GM18907 (cell line): ENCODE measurements around the gene PDE6G.
A peak's percentile ranks its signal among the peaks of the same experiment; 100 is the strongest.
"Not testable (repeated sequence)": the region's sequence is repeated elsewhere in the genome, so short reads cannot be mapped to it uniquely, and the experiment has no call there.

Experiments
- ATAC-seq: cut with Tn5 transposase; IDR thresholded peaks from one replicate; pipeline ENCODE4 v1.9.1; 2021; ENCODE audit warnings: mild to moderate bottlenecking, moderate library complexity; ENCODE audit not compliant: unreplicated experiment

Gene PDE6G

GRCh38 chr17:81687770-81688541 lies 31.6 kb upstream of the PDE6G start:
- no peak for ATAC-seq

DNA sequence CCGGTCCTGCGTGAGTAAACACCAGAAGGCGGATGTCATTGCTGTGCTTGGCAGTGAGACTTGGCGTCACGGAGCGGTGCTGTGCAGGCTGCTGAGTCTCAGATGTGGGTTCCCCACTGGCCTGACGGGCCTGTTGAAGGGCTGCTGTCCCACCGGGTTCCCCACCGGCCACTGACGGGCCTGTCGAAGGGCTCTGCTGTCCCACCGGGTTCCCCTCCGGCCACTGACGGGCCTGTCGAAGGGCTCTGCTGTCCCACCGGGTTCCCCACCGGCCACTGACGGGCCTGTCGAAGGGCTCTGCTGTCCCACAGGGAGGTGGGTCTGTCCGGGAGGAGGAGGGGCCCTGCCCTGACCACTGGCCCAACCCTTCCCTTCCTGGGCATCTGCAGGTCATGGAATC lies 30.3 kb upstream of the PDE6G start:
- ATAC-seq, result no peak

DNA sequence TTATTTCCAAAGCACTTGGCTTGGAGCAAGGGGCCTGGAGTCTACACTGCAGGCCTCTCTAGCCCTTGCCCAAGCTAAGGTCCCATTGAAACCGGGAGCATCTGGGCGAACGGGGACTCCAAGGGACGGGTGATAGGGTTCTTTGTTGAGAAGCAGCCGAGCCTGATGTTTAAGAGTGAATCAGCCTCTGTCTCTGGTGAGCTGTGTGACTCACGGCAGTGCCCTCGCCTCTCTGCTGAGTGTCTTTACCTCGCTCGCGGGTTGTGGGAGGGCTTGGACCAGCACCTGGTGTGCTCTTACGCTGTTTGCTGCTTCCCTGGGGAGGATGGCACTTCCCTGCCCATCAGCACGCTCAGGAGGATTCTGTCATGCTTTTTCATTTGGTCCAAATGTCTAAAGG lies 28.8 kb upstream of the PDE6G start:
- ATAC-seq, result no peak

DNA sequence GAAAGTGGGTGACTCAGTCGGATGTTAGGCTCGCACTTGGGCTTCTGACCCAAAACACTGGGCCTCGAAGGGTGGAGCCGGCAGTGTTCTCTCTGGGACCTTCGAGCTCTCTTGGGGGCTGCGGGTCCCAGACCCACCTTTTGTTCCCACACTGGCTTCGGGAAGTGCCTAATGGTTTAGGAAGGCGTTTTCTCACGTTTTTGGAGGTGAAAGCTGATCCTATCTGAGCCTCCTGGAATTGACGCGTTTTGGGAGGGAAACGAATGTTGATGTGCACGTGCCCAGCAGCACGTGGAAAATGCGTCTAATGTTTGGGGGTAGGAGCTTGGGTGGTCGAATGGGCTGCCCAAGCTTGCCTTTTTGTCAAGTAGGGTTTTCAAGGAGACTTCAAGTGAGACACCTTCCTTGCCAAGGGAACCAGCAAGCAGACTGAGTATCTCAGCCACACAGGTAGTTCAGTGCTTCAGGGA lies 28.1 kb upstream of the PDE6G start:
- no peak for ATAC-seq

GRCh38 chr17:81683584-81684441 lies 27.5 kb upstream of the PDE6G start, which contains the start of the genes ARL16 and HGS:
Gene ARL16 (minus strand): TSS chr17:81683797. CDS start chr17:81683753, 44 bp downstream.
Gene HGS (plus strand): TSS chr17:81684011. CDS start chr17:81684067, 56 bp downstream.
- peak; percentile 85 for ATAC-seq

- no peak for ATAC-seq
These were observed 26.9 kb upstream of the PDE6G start for GRCh38 chr17:81683208-81683583.

GRCh38 chr17:81682565-81683207 lies 26.3 kb upstream of the PDE6G start:
- ATAC-seq, result no peak

- no peak for ATAC-seq
These were observed 25.3 kb upstream of the PDE6G start for GRCh38 chr17:81681672-81682071.

- no peak for ATAC-seq
These were observed 23.8 kb upstream of the PDE6G start for GRCh38 chr17:81680150-81680549.

DNA sequence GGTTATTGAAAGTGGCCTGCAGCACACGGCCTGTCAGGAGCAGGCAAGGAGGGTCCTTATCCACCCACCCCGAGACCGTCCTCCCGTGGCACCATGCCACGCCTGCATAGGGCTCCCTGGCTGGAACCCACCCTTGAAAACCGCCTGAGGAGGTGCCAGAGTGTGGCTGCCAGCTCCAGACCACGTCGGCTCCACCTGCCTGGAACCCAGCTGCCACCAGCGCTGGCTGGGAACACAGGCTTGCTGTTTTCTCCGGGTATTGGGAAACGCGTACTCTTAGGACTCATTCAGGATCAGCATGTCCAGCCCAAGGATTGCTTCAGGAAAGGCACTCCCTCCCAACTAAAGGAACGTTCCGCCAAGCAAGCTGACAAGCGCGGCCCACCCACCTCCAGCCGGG lies 20.6 kb upstream of the PDE6G start:
- ATAC-seq, result no peak

- ATAC-seq, result not testable (repeated sequence)
These were observed 19.3 kb upstream of the PDE6G start for GRCh38 chr17:81675515-81676221.

GRCh38 chr17:81673561-81674258 lies 17.4 kb upstream of the PDE6G start:
- no peak for ATAC-seq

DNA sequence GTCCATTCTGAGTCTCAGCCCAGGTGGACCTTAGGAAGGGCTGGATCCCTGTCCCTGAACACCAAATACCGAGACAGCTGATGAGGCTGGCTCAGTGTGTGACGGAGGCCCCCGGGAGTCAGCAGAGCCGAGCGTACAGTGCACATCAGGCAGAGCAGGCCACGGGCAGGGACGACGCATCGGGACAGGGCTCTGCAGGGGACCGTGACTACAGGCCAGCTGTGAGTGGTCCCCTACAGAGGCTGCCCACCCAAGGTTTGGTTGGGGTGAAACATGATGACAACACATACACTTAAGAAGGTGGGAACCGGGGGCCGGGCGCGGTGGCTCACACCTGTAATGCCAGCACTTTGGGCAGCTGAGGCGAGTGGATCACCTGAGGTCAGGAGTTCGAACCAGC lies 16.6 kb upstream of the PDE6G start:
- no peak for ATAC-seq

DNA sequence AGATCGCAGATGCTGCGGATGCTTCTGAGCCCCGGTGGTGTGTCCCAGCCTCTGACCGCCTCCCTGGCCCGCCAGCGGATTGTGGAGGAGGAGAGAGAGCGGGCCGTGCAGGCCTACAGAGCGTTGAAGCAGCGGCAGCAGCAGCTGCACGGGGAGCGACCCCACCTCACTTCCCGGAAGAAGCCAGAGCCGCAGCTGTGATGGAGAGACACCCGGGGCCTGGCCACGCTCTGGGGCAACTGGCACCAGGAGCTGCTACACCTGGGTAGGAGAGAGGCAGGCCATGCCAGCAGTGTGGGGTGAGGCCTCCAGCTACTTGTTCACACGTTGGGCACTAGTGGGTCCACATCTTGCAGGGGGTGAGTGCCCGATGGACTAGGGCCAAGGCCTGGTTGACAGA lies 16.2 kb upstream of the PDE6G start:
- ATAC-seq, result no peak

DNA sequence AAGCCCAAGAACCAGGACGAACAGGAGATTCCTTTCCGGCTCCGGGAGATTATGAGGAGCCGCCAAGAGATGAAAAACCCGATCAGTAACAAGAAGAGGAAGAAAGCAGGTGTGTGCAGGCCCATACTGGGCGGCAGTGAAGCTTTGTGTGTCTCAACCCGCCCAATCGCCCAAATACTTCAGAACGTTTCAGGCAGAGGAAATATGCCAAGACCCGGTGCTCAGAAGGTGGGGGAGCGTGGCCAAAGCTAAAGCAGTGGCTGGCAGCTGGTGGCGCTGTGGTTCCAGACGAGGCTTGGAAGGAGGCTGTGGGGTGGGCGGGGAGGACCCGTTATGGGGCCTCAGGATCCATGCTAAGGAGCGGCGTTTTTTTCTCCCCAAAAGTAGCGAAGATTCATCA lies 11.4 kb upstream of the PDE6G start:
- ATAC-seq, result no peak

GRCh38 chr17:81666342-81667191 lies 10.2 kb upstream of the PDE6G start, which contains the start of the genes CCDC137 and OXLD1:
Gene CCDC137 (plus strand): TSS chr17:81666737. CDS start chr17:81666767, 30 bp downstream.
Gene OXLD1 (minus strand): TSS chr17:81666605. CDS start chr17:81666577, 28 bp downstream.
- peak; percentile 90 for ATAC-seq

DNA sequence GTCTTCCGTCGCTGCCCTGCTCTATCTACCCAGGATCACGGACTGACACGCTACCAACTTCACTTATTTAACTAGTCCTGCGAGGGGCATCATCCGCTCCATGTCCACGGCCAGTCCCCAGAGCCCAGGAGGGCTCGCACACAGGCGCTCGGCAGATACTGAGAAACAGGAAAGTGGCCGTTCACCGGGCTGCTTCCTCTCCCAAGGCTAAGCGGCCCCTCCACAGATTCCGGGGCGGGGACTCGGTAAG lies 9.7 kb upstream of the PDE6G start:
- ATAC-seq, result no peak

DNA sequence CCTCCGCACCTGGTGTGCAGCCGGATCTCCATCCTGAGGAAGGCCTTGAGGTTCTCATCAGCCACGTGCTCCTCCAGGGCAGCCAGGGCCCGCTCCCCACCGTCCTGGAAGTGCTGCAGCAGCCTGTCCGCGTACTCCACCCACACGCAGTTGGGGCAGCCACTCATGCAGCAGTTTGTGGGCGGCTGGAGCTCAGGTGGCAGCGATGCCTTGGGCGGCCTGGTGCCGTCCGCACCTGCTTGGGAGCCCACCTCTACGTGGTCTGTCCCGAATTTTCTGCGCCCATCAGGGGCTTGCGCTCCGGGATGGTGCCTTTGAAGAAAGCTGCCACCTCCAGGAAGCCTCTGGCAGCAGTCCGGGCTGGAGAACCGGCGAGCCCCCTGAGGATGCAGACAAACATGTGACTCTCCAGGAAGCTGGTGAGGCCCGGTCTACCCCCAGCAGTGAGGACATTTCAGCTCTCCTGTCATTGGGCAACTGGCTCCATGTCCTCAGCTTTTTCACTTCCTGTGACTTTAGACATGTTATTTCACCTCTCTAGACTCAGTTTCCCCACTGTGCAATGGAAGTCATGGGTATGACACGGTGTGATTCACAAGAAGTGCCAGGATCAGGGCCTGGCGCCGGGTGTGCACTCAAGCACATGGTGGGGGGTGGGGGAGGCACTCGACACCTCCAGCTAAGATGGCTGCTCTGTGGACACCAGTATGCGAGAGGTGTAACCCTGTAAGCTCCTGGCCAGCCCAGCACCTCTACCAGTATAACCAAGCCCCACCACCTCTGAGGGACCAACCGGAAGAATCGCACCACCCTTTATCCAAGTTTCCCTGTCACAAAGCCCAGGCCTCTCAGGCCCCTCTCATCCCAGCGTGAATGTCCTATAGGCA lies 9.1 kb upstream of the PDE6G start:
- ATAC-seq, result peak; percentile 9
